Muscle of leg (tissue), 11 donors: ENCODE data around the gene GRID1. TPM values are rescaled to one million over a fixed set of nuclear protein-coding genes. Genes with fewer than 3 reads are reported as not detected.

Experiments
- DNase-seq: peaks from one replicate; pipeline ENCODE4 v3.0.0; 2013
- H3K27ac ChIP-seq: one replicate; pipeline ENCODE4 v1.5.1; 2013; ENCODE audit warnings: mild to moderate bottlenecking, low read length, control low read depth
- H3K27me3 ChIP-seq: one replicate; pipeline ENCODE4 v1.6.1; 2013; ENCODE audit warnings: low read length; ENCODE audit not compliant: control insufficient read depth, insufficient read depth
- H3K36me3 ChIP-seq: one replicate; pipeline ENCODE4 v1.6.1; 2013; ENCODE audit warnings: low read length; ENCODE audit not compliant: control insufficient read depth, insufficient read depth
- H3K4me1 ChIP-seq: one replicate; pipeline ENCODE4 v1.6.1; 2013; ENCODE audit warnings: low read length; ENCODE audit not compliant: control insufficient read depth, insufficient read depth
- H3K4me3 ChIP-seq: one replicate; pipeline ENCODE4 v1.5.1; 2013; ENCODE audit warnings: low read length, control low read depth
- H3K9me3 ChIP-seq: replicated peaks from 2 replicates; pipeline ENCODE4 v1.6.1; 2013; ENCODE audit warnings: low read depth, low read length; ENCODE audit not compliant: control insufficient read depth
- WGBS: methylation state at CpG from one replicate; pipeline ENCODE4 v1.1.5; 2013; ENCODE audit warnings: missing lambda C conversion rate; ENCODE audit not compliant: insufficient coverage; 5-methylcytosine and 5-hydroxymethylcytosine counted together
- polyA plus RNA-seq, 8 donors: library from polyadenylated mRNA; unstranded; fragments of 120-200 nt; gene quantifications; one replicate each; pipeline versions ENCODE4 v1.2.1 to v1.2.3, GENCODE V29; 2013; ENCODE audit warnings: inconsistent platforms in 1 of 8, low replicate concordance in 1 of 8; ENCODE audit not compliant: insufficient read length in 8 of 8, insufficient read depth in 1 of 8
- total RNA-seq: library from RNA; stranded (reverse); fragments of 120-200 nt; gene quantifications from one replicate; pipeline ENCODE4 v1.2.4, GENCODE V29; 2013

The GRID1 gene
- total and polyA plus RNA-seq, 9 donors, result 2.4 to 6.1 (median 3.1) TPM

DNA sequence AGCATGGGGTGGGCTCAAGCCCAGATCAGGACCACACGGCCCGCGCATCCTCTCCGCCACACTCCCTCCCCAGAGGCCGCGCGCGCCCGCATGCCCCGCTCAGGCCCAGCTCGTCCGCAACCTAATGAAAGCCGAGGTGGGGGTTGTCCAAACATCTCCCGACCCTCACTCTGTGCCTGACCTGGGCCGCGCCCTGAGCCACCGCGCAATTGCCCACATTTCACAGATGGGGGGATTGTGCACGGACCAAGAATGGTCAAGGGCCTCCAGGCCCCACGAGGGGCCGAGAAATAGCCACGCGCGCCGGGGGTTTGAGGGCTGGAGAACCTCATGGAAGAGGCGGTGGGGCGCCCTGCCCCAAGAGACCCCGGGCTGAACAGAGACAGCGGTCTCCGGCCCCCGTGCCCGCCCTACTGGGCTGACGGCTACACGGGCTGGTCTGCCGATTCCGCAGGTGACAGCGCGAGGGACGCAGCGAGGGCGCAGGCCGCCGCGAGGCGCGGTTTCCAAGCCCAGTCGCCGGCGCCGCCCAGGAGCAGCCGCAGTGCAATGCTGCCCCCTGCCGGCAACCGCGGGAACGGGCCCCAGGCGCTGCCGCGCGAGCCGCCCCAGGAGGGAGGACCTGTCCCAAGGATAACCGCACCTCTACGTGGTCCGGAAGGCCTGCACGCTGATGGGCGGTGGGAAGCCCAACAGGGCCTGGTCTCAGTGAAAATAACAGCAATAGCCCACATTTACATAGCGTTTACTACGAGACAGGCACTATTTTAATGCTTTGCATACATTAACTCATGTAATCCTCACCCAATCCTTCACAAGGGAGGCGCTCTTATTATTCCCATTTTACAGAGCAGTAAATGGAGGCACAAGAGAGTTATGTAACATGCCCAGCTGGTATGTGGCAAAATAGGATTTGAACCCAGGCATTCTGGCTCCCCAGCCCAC, 10.5 kb upstream of the GRID1 start:
- peak overlapping the region; percentile 25 for H3K4me3 ChIP-seq
- peaks cover 6% of the 10 kb centered on the region for H3K4me1 ChIP-seq
- H3K36me3 ChIP-seq, result no peaks in the 10 kb centered on the region
- no peaks in the 10 kb centered on the region for H3K9me3 ChIP-seq
- peak; percentile 64 for DNase-seq
- WGBS, result 3% methylated on average over 51 of the region's 68 CpGs
- H3K27ac ChIP-seq, result no peak overlapping the region
- H3K27me3 ChIP-seq, result peaks cover 45% of the 10 kb centered on the region

GRCh38 chr10:86376403-86376802, 9.8 kb upstream of the GRID1 start:
- no peak overlapping the region for H3K27ac ChIP-seq
- peaks cover 52% of the 10 kb centered on the region for H3K27me3 ChIP-seq
- no peak for DNase-seq
- no peaks in the 10 kb centered on the region for H3K9me3 ChIP-seq
- H3K4me3 ChIP-seq, result no peak overlapping the region
- H3K4me1 ChIP-seq, result peaks cover 6% of the 10 kb centered on the region
- 73% methylated on average over 7 of the region's 7 CpGs for WGBS
- no peaks in the 10 kb centered on the region for H3K36me3 ChIP-seq

GRCh38 chr10:86375204-86375603, 8.6 kb upstream of the GRID1 start:
- H3K4me3 ChIP-seq, result no peak overlapping the region
- H3K27me3 ChIP-seq, result peaks cover 51% of the 10 kb centered on the region
- H3K4me1 ChIP-seq, result peaks cover 6% of the 10 kb centered on the region
- no peaks in the 10 kb centered on the region for H3K36me3 ChIP-seq
- DNase-seq, result no peak
- H3K9me3 ChIP-seq, result no peaks in the 10 kb centered on the region
- 70% methylated on average over 8 of the region's 8 CpGs for WGBS
- H3K27ac ChIP-seq, result no peak overlapping the region

DNA sequence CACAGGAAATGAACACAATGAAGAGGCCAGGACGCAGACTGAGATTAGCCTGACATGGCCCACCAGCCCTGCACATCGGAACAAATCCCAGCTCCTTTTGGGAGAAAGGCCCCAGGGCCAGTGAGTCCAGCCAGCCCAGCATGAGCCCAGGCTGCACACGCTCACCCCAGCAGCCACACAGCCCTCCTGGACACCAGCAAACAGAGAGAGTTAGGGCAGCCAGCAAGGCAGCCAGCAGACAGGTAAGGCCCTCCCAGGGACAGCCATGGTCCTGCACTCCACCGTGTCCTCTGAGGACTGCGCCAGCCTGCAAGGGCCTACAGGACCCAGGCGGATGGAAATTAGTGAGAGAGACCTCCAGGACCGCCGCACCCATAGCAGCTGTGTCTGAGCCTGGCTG, 8.1 kb upstream of the GRID1 start:
- Histone ChIP-seq H3K27ac (no peak overlapping the region), H3K27me3 (peaks cover 56% of the 10 kb centered on the region), H3K4me1 (peaks cover 6% of the 10 kb centered on the region), H3K4me3 (no peak overlapping the region), H3K36me3 (no peaks in the 10 kb centered on the region), H3K9me3 (no peaks in the 10 kb centered on the region)
- WGBS, result 47% methylated on average over 5 of the region's 8 CpGs
- no peak for DNase-seq

DNA sequence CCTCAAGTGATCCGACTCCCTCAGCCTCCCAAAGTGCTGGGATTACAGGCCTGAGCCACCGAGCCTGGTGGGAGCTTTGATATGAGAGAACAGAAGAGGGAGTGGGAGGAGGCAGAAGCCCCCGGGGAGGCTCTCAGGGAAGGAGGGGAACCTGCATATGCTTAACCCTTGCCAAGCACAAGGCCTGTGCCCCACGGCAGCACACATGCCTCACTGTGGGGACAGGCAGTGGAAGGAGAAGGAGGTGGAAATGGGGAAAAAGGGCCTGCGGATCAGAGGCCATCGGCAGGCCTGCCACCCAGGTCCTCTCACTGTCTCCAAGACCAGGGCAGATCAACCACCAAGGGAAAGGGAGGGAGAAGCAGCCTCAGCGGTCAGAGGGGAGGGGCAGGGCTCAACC, 7.2 kb upstream of the GRID1 start:
- H3K27me3 ChIP-seq, result peaks cover 64% of the 10 kb centered on the region

GRCh38 chr10:86373251-86373650, 6.7 kb upstream of the GRID1 start:
- Histone ChIP-seq H3K4me1 (peaks cover 6% of the 10 kb centered on the region), H3K4me3 (no peak overlapping the region), H3K36me3 (no peaks in the 10 kb centered on the region), H3K9me3 (no peaks in the 10 kb centered on the region), H3K27me3 (peaks cover 70% of the 10 kb centered on the region), H3K27ac (no peak overlapping the region)
- no peak for DNase-seq
- no CpG with 5 or more reads among the region's 3 CpGs for WGBS

More for the DNA sequence above, 7.2 kb upstream of the GRID1 start:
- Histone ChIP-seq H3K36me3 (no peaks in the 10 kb centered on the region), H3K4me3 (no peak overlapping the region), H3K27ac (no peak overlapping the region), H3K4me1 (peaks cover 6% of the 10 kb centered on the region), H3K9me3 (no peaks in the 10 kb centered on the region)
- 59% methylated on average over 5 of the region's 7 CpGs for WGBS
- DNase-seq, result no peak

- H3K27me3 ChIP-seq, result peaks cover 72% of the 10 kb centered on the region
- 76% methylated on average over 4 of the region's 5 CpGs for WGBS
Observed at GRCh38 chr10:86372784-86373239, 6.2 kb upstream of the GRID1 start.

DNA sequence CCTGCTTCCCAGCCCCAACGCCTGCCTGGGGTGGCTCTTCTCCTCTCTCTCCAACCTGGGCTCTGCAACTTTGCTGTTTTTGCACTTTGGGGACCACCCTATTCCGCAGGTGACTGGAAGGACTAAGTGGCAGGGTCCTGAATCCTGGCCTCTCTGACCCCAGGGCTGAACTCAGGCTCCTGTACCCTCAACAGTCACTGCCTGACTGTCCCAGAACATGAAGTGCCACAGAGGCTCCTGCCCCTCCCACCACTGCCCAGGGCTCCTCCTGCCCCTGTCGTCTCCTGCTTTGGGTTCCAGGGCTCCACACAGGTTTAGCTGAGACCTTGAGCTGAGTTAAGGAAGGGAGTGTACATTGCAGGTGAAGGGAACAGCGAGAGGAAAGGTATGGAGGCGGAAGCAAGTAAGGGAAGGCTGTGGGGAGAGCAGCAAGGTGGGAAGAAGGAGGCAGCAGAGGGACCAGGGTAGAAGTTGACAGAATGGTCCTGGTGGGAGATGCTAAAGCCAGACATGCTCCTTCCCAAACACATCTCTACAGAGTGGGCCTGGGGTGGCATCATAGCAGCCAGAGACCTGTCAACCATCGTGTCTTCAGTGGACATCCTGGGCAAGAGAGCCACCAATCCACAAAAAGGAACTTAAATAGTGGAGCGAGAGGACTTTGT, 5.7 kb upstream of the GRID1 start:
- H3K36me3 ChIP-seq, result no peaks in the 10 kb centered on the region
- no peaks in the 10 kb centered on the region for H3K9me3 ChIP-seq
- no peak overlapping the region for H3K4me3 ChIP-seq
- DNase-seq, result no peak
- H3K27ac ChIP-seq, result no peak overlapping the region
- H3K27me3 ChIP-seq, result peaks cover 72% of the 10 kb centered on the region
- WGBS, result 57% methylated on average over 5 of the region's 7 CpGs
- peaks cover 8% of the 10 kb centered on the region for H3K4me1 ChIP-seq

More at GRCh38 chr10:86372784-86373239, 6.2 kb upstream of the GRID1 start:
- no peak for DNase-seq
- Histone ChIP-seq H3K36me3 (no peaks in the 10 kb centered on the region), H3K4me1 (peaks cover 6% of the 10 kb centered on the region), H3K27ac (no peak overlapping the region), H3K9me3 (no peaks in the 10 kb centered on the region), H3K4me3 (no peak overlapping the region)

- Histone ChIP-seq H3K27ac (no peak overlapping the region), H3K9me3 (no peaks in the 10 kb centered on the region), H3K4me1 (peaks cover 9% of the 10 kb centered on the region), H3K27me3 (peaks cover 72% of the 10 kb centered on the region), H3K4me3 (no peak overlapping the region), H3K36me3 (no peaks in the 10 kb centered on the region)
- no peak for DNase-seq
- 75% methylated on average over 4 of the region's 5 CpGs for WGBS
Observed at GRCh38 chr10:86371691-86372090, 5.1 kb upstream of the GRID1 start.

GRCh38 chr10:86371116-86371515, 4.5 kb upstream of the GRID1 start:
- H3K4me3 ChIP-seq, result no peak overlapping the region
- H3K27me3 ChIP-seq, result peaks cover 68% of the 10 kb centered on the region
- H3K27ac ChIP-seq, result no peak overlapping the region
- H3K36me3 ChIP-seq, result no peaks in the 10 kb centered on the region
- no peaks in the 10 kb centered on the region for H3K9me3 ChIP-seq
- no peak for DNase-seq
- WGBS, result 43% methylated on average over 1 of the region's 7 CpGs
- peaks cover 9% of the 10 kb centered on the region for H3K4me1 ChIP-seq
